ENCODE results near the gene HPCAL1.

DNA sequence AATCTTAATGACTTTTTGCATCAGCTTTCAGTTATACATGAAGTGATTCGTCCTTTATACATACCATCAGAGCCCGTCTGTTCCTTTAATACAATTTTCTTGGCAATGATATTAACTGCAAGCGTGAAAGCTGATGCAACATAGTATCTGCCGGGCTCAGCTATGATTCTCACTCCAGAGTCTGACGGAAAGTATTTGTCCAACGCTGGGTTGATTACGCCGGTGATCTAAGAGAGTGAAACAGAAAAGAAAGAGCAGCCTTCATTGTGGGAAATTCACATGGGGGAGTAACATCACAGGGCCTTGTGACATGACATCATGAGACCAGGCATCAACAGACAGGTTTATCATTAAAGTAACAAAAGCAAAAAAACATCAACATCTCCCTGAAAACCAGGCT, 139.2 kb downstream of the HPCAL1 start:
- TF ChIP-seq, protein P1, sequence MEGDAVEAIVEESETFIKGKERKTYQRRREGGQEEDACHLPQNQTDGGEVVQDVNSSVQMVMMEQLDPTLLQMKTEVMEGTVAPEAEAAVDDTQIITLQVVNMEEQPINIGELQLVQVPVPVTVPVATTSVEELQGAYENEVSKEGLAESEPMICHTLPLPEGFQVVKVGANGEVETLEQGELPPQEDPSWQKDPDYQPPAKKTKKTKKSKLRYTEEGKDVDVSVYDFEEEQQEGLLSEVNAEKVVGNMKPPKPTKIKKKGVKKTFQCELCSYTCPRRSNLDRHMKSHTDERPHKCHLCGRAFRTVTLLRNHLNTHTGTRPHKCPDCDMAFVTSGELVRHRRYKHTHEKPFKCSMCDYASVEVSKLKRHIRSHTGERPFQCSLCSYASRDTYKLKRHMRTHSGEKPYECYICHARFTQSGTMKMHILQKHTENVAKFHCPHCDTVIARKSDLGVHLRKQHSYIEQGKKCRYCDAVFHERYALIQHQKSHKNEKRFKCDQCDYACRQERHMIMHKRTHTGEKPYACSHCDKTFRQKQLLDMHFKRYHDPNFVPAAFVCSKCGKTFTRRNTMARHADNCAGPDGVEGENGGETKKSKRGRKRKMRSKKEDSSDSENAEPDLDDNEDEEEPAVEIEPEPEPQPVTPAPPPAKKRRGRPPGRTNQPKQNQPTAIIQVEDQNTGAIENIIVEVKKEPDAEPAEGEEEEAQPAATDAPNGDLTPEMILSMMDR (IDR thresholded peaks at IDR 0.05): no peak
- TF ChIP-seq ZFX (IDR thresholded peaks at IDR 0.05; ENCODE audit: borderline replicate concordance): no peak

Measured in 22Rv1 (cell line).